SHP77 (cell line): ENCODE measurements around the gene MAMDC4.
A peak's percentile ranks its signal among the peaks of the same experiment; 100 is the strongest.

Experiments
- DNase-seq, 2 experiments: peaks; one replicate each; lab custom pipeline; 2025; lab: John Stamatoyannopoulos, UW

Gene MAMDC4

GRCh38 chr9:136849960-136850865 is 1.9 kb upstream of the MAMDC4 start:
- DNase-seq: no peak

DNA sequence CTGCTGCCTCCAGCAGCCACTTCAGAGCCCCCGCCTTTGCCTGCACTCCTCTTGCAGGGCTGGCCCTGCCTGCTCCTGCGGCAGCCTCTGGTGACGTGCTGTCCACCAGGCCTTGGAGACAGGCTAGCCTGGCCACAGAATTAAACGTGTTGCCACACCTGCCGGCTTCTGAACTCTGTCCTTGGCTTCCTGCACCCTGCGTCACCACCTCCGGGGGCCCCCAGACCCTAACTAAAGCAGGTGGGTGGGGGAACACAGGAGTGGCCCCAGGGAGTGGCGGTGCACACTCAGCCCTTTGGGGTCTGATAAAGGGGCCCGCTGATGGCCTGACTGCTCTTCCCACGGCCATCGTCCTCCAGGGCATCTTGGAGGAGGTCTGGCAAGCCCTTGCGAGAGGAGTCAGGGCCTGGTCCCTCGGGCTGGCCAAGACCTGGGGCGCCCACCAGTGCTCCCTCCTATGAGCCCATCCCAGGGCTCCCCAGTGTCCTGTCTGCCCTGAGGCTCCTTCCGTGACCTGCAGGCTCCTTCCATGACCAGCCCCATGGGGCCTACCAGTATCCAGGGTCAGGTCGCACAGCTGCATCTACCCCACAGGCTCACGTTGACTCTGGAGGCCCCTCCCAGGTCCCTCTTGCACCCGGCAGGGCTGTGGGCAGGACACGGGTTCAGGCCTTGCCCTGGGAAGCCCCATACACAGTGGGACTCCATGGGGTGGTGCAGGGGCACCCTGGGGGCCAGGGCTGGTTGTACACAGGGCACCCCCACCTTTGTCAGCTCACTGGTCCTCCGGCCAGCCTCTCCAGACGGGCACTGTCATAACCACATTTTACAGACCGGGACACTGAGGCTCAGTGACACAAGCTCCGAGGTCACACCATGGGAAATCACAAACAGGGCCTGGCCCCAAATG is 1.0 kb upstream of the MAMDC4 start:
- DNase-seq: no peak

- DNase-seq: no peak
Measured at GRCh38 chr9:136852664-136853595, 784 bp downstream of the MAMDC4 start.

DNA sequence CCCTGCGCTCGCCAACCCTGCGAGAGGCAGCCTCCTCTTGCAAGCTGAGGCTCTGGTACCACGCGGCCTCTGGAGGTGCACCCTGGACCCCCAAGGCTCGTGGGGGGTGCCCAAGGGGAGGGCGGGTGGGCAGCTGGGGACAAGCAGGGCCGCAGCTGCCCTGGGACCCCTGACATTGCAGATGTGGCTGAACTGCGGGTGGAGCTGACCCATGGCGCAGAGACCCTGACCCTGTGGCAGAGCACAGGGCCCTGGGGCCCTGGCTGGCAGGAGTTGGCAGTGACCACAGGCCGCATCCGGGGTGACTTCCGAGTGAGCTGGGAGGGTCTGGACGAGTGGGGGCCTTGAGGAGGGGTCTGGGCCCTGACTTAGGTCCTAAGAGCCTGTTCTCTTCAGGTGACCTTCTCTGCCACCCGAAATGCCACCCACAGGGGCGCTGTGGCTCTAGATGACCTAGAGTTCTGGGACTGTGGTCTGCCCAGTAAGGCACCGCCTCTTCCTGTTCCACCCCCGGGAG is 1.5 kb downstream of the MAMDC4 start:
- no peak for DNase-seq

- DNase-seq: no peak
Measured at GRCh38 chr9:136854113-136854841, 2.1 kb downstream of the MAMDC4 start.

- DNase-seq: no peak
Measured at GRCh38 chr9:136854842-136855460, 2.8 kb downstream of the MAMDC4 start.

DNA sequence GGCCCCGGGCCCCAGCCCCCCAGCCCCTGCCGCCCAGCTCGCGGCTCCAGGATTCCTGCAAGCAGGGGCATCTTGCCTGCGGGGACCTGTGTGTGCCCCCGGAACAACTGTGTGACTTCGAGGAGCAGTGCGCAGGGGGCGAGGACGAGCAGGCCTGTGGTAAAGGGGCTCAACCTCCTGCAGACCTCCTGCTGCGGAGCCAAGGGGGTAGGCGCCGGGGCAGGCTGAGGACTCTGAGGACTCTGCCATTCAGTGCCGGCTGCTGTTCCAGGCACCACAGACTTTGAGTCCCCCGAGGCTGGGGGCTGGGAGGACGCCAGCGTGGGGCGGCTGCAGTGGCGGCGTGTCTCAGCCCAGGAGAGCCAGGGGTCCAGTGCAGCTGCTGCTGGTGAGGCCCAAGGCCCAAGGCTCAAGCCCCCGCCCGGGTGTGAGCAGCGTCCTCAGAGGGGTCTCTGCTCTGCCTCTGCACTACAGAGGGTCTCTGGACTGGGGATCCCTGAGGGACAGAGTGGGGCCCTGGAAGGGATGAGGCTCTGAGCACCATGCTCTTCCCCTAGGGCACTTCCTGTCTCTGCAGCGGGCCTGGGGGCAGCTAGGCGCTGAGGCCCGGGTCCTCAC is 3.4 kb downstream of the MAMDC4 start:
- no peak for DNase-seq

GRCh38 chr9:136856079-136856476 is 3.9 kb downstream of the MAMDC4 start:
- DNase-seq: peak in 1 of 2 experiments; percentile 32

DNA sequence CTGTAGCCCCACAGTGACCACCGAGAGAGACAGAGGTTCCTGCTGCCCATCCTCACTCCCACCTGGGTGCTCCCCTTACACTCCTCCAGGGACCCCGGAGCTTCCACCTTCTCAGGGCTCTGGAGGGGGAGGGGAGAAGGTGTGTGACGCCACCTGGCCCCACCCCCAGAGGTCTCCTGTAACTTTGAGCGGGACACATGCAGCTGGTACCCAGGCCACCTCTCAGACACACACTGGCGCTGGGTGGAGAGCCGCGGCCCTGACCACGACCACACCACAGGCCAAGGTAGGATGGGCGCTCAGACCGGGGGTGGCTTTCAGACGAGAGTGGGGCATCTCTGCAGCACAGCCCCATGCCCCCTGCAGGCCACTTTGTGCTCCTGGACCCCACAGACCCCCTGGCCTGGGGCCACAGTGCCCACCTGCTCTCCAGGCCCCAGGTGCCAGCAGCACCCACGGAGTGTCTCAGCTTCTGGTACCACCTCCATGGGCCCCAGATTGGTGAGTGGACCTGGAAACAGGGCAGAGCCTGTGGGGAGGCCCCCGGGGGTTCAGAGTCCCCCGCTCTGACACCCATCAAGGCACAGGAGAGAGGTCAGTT is 4.5 kb downstream of the MAMDC4 start:
- no peak for DNase-seq

DNA sequence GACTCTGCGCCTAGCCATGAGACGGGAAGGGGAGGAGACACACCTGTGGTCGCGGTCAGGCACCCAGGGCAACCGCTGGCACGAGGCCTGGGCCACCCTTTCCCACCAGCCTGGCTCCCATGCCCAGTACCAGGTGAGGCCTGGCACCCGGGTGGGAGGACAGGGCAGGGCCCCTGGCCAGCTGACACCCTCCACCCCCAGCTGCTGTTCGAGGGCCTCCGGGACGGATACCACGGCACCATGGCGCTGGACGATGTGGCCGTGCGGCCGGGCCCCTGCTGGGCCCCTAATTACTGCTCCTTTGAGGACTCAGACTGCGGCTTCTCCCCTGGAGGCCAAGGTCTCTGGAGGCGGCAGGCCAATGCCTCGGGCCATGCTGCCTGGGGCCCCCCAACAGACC is 5.0 kb downstream of the MAMDC4 start:
- no peak for DNase-seq

- DNase-seq: no peak
Measured at GRCh38 chr9:136857581-136858412, 5.7 kb downstream of the MAMDC4 start.

- DNase-seq: no peak
Measured at GRCh38 chr9:136858452-136858843, 6.3 kb downstream of the MAMDC4 start.

GRCh38 chr9:136858844-136859757 is 7.0 kb downstream of the MAMDC4 start:
- no peak for DNase-seq

- DNase-seq: no peak
Measured at GRCh38 chr9:136860529-136860928, 8.4 kb downstream of the MAMDC4 start.

DNA sequence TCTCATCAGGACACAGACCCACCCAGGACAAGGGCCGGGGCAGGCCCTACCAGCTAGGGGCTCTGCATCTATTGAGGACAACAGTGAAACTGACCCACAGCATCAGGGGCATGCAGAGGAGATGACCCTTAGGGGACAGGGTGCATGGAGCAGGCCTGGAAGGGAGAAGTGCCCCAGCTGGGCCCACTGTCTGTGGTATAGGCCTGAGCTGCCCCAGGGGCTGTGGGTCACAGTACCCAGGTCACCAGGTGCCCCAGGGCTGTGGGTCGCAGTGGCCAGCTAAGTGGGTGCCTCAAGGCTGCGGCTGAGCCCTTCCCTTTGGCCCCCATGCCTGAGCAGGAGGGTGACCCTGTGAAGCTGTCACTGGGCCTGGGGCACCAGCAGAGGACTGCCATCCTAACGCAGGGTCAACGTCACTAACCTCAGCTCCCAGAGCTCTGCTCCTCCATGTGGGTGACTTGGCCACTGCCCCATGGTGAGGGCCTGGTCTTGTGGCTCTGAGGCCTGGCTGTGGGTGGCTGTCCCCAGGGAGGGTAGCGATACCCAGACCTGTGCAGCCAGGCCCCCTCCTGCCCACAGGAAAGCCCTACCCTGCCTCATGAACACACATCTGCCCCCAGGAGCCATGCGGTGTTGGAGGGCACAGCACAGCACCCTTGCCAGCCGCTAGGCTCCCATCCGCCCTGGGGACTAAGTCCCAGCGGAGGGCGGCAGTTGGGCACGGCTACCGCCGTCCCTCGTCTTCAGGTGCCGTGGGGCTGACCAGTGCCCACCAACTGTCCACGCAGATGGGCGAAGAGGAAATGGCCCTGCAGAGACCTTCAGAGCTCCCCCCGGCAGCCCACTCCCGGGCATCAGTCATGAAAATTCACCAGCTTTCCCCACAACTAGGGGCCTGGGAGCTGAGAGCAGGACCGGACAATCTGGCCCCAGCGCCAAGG is 9.1 kb downstream of the MAMDC4 start:
- no peak for DNase-seq

DNA sequence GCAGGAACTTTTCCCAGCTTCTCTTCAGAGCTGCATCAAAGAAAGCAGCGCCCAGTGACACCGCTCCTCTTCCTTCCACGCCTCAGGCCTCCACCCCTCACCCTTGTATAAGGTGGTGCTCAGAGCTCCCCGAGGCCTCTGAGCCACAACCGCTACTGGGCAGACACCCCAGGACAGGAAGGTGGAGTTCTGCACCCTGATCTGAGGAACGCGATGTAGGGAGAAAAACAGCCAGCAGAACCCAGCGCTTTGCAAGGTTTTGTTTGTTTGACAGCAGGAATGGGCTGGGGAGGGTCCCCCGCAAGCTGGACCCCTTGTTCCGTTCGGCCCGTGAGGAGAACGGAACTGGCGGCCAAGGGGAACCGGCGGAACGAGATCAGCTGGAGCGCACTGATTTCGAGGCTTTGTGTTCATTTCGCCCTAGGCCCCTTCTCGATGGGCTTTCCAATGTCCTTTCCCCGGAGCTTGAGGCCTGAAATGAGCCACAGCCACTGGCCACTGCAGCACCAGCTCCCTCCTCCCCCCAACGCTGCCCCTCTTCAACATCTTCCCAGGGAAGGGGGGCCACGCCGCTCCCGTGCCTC is 9.8 kb downstream of the MAMDC4 start:
- no peak for DNase-seq
